Choroid plexus epithelial cell (primary cell): ENCODE measurements around the gene MX1.

Source experiments
- DNase-seq: peaks from one replicate; pipeline ENCODE4 v3.0.0-alpha.2; 2010; ENCODE audit warnings: low read depth
- H3K4me3 ChIP-seq: 2 replicates; pipeline ENCODE4 v1.5.1; 2011; ENCODE audit warnings: low read depth, mild to moderate bottlenecking, control low read depth, low read length, moderate library complexity
- CTCF ChIP-seq: conservative IDR thresholded peaks from 2 replicates; pipeline ENCODE4 v1.5.1; 2011; ENCODE audit warnings: low read depth, mild to moderate bottlenecking, control low read depth, inconsistent platforms, low read length, moderate library complexity

Gene MX1

GRCh38 chr21:41398831-41399230 lies 27.2 kb upstream of the MX1 start:
- no peak overlapping the region for H3K4me3 ChIP-seq
- no peak for TF ChIP-seq CTCF
- DNase-seq, result no peak

GRCh38 chr21:41399246-41399800 lies 26.7 kb upstream of the MX1 start:
- no peak for TF ChIP-seq CTCF
- no peak for DNase-seq
- no peak overlapping the region for H3K4me3 ChIP-seq

GRCh38 chr21:41402231-41402630 lies 23.8 kb upstream of the MX1 start:
- no peak overlapping the region for H3K4me3 ChIP-seq
- no peak for TF ChIP-seq CTCF

GRCh38 chr21:41402796-41403195 lies 23.2 kb upstream of the MX1 start:
- no peak for DNase-seq
- no peak overlapping the region for H3K4me3 ChIP-seq
- TF ChIP-seq CTCF, result no peak

More at GRCh38 chr21:41402231-41402630, 23.8 kb upstream of the MX1 start:
- no peak for DNase-seq

- no peak overlapping the region for H3K4me3 ChIP-seq
- DNase-seq, result no peak
- TF ChIP-seq CTCF, result no peak
These were observed 22.7 kb upstream of the MX1 start for GRCh38 chr21:41403331-41403730.

- no peak for TF ChIP-seq CTCF
- DNase-seq, result no peak
- no peak overlapping the region for H3K4me3 ChIP-seq
These were observed 22.1 kb upstream of the MX1 start for GRCh38 chr21:41403966-41404365.

GRCh38 chr21:41405321-41405720 lies 20.7 kb upstream of the MX1 start:
- H3K4me3 ChIP-seq, result no peak overlapping the region
- no peak for TF ChIP-seq CTCF
- no peak for DNase-seq
